Measurements from ENCODE around the gene MORN1.
A peak's percentile ranks its signal among the peaks of the same experiment; 100 is the strongest.

MORN1 gene

GRCh38 chr1:2324553-2325366 is 66.6 kb downstream of the MORN1 start (continued):
- TF ChIP-seq, protein P1, sequence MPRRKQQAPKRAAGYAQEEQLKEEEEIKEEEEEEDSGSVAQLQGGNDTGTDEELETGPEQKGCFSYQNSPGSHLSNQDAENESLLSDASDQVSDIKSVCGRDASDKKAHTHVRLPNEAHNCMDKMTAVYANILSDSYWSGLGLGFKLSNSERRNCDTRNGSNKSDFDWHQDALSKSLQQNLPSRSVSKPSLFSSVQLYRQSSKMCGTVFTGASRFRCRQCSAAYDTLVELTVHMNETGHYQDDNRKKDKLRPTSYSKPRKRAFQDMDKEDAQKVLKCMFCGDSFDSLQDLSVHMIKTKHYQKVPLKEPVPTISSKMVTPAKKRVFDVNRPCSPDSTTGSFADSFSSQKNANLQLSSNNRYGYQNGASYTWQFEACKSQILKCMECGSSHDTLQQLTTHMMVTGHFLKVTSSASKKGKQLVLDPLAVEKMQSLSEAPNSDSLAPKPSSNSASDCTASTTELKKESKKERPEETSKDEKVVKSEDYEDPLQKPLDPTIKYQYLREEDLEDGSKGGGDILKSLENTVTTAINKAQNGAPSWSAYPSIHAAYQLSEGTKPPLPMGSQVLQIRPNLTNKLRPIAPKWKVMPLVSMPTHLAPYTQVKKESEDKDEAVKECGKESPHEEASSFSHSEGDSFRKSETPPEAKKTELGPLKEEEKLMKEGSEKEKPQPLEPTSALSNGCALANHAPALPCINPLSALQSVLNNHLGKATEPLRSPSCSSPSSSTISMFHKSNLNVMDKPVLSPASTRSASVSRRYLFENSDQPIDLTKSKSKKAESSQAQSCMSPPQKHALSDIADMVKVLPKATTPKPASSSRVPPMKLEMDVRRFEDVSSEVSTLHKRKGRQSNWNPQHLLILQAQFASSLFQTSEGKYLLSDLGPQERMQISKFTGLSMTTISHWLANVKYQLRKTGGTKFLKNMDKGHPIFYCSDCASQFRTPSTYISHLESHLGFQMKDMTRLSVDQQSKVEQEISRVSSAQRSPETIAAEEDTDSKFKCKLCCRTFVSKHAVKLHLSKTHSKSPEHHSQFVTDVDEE (CRISPR knock-in tag; IDR thresholded peaks at IDR 0.05), result no peak

GRCh38 chr1:2323451-2323974 is 67.8 kb downstream of the MORN1 start:
- TF ChIP-seq GLIS3 (CRISPR knock-in tag; IDR thresholded peaks at IDR 0.05) (no peak), BACH2 (CRISPR knock-in tag; IDR thresholded peaks at IDR 0.05; ENCODE audit: borderline replicate concordance) (no peak), ZNF70 (CRISPR knock-in tag; IDR thresholded peaks at IDR 0.05) (no peak), RARB (CRISPR knock-in tag; IDR thresholded peaks at IDR 0.05) (no peak), TCF4 (CRISPR knock-in tag; IDR thresholded peaks at IDR 0.05; ENCODE audit: borderline replicate concordance) (no peak), ARNTL (CRISPR knock-in tag; IDR thresholded peaks at IDR 0.05; ENCODE audit: borderline replicate concordance, low read depth) (no peak), TOX (CRISPR knock-in tag; IDR thresholded peaks at IDR 0.05; ENCODE audit: borderline replicate concordance) (no peak)
- ATAC-seq, result no peak

DNA sequence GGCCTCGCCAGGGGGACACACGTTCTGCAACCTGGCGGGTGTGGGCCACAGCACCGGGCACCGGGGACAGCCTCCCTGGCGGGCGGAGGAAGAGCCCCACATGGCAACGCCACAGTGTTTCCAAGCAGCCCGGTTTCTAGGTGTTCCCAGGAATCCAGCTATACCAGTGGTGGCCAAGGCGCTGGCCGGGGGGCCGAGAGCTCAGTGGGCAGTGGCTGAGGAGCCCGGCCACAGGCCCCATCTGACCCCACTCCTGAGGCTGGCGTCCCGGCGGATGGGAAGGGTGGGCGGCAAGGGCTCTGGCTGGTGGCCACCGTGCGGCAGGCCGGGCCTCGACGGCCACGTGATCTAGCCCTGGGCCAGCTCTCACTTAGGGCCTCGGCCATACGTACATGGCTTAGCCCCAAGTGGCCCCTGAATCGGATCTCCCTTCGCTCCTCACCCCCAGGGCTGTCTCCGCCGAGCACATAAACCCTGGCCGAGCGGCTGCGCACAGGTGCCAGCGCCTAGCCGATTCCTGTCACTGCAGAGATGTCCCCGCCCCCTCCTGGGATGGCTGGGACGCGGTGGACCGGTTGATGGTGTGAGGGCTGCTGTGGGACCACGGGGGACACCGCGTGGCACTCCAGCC is 68.7 kb downstream of the MORN1 start:
- no peak for TF ChIP-seq CSDC2 (CRISPR knock-in tag; IDR thresholded peaks at IDR 0.05)
- TF ChIP-seq SNAI2 (CRISPR knock-in tag; IDR thresholded peaks at IDR 0.05), result no peak
- no peak for TF ChIP-seq ESRRG (CRISPR knock-in tag; IDR thresholded peaks at IDR 0.05)
- TF ChIP-seq RARB (CRISPR knock-in tag; IDR thresholded peaks at IDR 0.05), result no peak
- ATAC-seq, result no peak

GRCh38 chr1:2322065-2322571 is 69.2 kb downstream of the MORN1 start:
- TF ChIP-seq GLIS3 (CRISPR knock-in tag; IDR thresholded peaks at IDR 0.05), result no peak
- no peak for TF ChIP-seq ARNTL (CRISPR knock-in tag; IDR thresholded peaks at IDR 0.05; ENCODE audit: borderline replicate concordance, low read depth)
- no peak for TF ChIP-seq ZFP3 (CRISPR knock-in tag; IDR thresholded peaks at IDR 0.05)
- TF ChIP-seq, protein P1 (CRISPR knock-in tag; IDR thresholded peaks at IDR 0.05), result no peak
- no peak for TF ChIP-seq ZNF8 (CRISPR knock-in tag; IDR thresholded peaks at IDR 0.05)
- peak; percentile 30 for ATAC-seq

DNA sequence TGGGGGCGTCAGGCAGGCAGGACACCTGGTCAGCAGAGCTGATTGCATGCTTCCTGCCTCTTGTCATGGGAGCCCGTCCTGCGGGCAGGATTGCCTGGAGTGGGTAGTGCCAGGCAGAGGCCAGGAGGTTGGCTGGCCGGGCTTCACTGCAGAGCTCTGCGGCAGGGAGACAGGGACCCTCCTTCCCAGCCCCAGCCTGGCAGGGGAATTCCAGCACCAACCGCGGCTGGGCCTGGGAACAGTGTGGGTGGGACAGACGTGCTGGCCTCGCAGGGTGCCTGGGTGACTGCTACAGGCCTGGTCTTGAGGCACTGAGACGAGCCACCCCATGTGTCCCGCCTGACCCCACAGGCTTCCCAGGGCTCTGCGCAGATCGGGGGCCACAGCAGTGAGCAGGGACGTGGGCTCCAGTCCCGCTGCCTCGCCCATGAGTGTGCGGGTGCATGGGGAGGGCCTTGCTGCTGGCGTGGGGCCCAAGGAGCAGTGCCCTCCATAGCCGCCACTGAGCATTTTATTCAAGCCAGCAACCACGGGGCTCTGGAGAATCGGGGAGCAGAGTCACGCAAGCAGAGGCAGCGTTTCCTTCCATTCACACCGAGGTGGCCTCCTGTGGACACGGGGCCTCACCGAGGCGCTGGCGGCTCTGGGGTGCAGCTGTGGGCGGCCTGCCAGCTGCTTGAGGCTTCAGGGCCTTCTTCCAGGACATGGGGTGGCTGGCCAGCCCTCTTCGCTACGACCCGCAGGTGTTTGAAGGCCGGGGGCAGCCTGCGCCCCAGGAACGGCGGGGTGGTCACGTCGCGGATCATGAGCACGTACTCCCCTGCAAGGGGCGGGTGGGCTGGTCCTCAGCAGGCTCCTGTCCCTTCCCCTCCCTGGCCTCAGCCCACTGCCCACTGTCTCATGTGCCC is 70.3 kb downstream of the MORN1 start:
- no peak for ATAC-seq
- TF ChIP-seq ZNF565 (CRISPR knock-in tag; conservative IDR thresholded peaks at IDR 0.05; ENCODE audit: low read depth), result no peak
- TF ChIP-seq ZNF70 (CRISPR knock-in tag; IDR thresholded peaks at IDR 0.05), result no peak
- TF ChIP-seq OSR1 (CRISPR knock-in tag; IDR thresholded peaks at IDR 0.05), result no peak
- TF ChIP-seq, protein P2, sequence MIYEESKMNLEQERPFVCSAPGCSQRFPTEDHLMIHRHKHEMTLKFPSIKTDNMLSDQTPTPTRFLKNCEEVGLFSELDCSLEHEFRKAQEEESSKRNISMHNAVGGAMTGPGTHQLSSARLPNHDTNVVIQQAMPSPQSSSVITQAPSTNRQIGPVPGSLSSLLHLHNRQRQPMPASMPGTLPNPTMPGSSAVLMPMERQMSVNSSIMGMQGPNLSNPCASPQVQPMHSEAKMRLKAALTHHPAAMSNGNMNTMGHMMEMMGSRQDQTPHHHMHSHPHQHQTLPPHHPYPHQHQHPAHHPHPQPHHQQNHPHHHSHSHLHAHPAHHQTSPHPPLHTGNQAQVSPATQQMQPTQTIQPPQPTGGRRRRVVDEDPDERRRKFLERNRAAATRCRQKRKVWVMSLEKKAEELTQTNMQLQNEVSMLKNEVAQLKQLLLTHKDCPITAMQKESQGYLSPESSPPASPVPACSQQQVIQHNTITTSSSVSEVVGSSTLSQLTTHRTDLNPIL (CRISPR knock-in tag; IDR thresholded peaks at IDR 0.05; ENCODE audit: low read depth), result no peak
- no peak for TF ChIP-seq GLIS3 (CRISPR knock-in tag; IDR thresholded peaks at IDR 0.05)
- no peak for TF ChIP-seq CSDC2 (CRISPR knock-in tag; IDR thresholded peaks at IDR 0.05)
- TF ChIP-seq ESRRG (CRISPR knock-in tag; IDR thresholded peaks at IDR 0.05), result no peak
- no peak for TF ChIP-seq ISL1 (CRISPR knock-in tag; IDR thresholded peaks at IDR 0.05)
- TF ChIP-seq, protein P1 (CRISPR knock-in tag; IDR thresholded peaks at IDR 0.05), result no peak
- TF ChIP-seq, protein P3, sequence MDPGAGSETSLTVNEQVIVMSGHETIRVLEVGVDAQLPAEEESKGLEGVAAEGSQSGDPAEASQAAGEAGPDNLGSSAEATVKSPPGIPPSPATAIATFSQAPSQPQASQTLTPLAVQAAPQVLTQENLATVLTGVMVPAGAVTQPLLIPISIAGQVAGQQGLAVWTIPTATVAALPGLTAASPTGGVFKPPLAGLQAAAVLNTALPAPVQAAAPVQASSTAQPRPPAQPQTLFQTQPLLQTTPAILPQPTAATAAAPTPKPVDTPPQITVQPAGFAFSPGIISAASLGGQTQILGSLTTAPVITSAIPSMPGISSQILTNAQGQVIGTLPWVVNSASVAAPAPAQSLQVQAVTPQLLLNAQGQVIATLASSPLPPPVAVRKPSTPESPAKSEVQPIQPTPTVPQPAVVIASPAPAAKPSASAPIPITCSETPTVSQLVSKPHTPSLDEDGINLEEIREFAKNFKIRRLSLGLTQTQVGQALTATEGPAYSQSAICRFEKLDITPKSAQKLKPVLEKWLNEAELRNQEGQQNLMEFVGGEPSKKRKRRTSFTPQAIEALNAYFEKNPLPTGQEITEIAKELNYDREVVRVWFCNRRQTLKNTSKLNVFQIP (CRISPR knock-in tag; IDR thresholded peaks at IDR 0.05; ENCODE audit: borderline replicate concordance, low read depth), result no peak
- no peak for TF ChIP-seq ZC3H10 (CRISPR knock-in tag; IDR thresholded peaks at IDR 0.05)
